Psoas muscle (tissue), 8 donors: ENCODE results near the gene CLIC4. TPM values are rescaled to one million over a fixed set of nuclear protein-coding genes. Genes with fewer than 3 reads are reported as not detected.

Experiments used
- ATAC-seq, 4 donors: fragments of 200-7000 bp; cut with Tn5 transposase; one replicate each; pipeline ENCODE4 v1.9.1; 2020; ENCODE audit warnings: moderate library complexity in 3 of 4, mild to moderate bottlenecking in 2 of 4
- DNase-seq, 2 donors: peaks; one replicate each; pipeline ENCODE4 v3.0.0-alpha.2; 2020
- H3K27ac ChIP-seq: fragments of 200-600 bp; one replicate; pipeline ENCODE4 v1.8.0; 2022
- H3K27me3 ChIP-seq, 3 donors: fragments of 200-600 bp in 1 of 3; one replicate each; pipeline versions ENCODE4 v1.6.1 to v1.8.0; 2013 to 2022; ENCODE audit warnings: low read length in 2 of 3, mild to moderate bottlenecking in 2 of 3, moderate library complexity in 1 of 3; ENCODE audit not compliant: insufficient read depth in 3 of 3
- H3K36me3 ChIP-seq, 2 donors: fragments of 200-600 bp in 1 of 2; one replicate each; pipeline versions ENCODE4 v1.6.1 to v1.8.0; 2013 to 2022; ENCODE audit warnings: low read depth in 1 of 2, mild to moderate bottlenecking in 1 of 2, moderate library complexity in 1 of 2; ENCODE audit not compliant: insufficient read depth in 1 of 2
- H3K4me1 ChIP-seq: fragments of 200-600 bp; one replicate; pipeline ENCODE4 v1.8.0; 2022
- H3K4me3 ChIP-seq: fragments of 200-600 bp; one replicate; pipeline ENCODE4 v1.8.0; 2022; ENCODE audit warnings: mild to moderate bottlenecking
- H3K9me3 ChIP-seq: fragments of 200-600 bp; one replicate; pipeline ENCODE4 v1.8.0; 2022
- CTCF ChIP-seq: fragments of 200-600 bp; IDR thresholded peaks from one replicate; pipeline ENCODE4 v1.8.0; 2022; ENCODE audit warnings: antibody characterized with exemption
- WGBS, 3 donors: extraction: QIAGEN DNeasy Blood & Tissue Kit; methylation state at CpG; one replicate each; pipeline versions ENCODE4 v1.1.6 to v1.1.7; 2013; 5-methylcytosine and 5-hydroxymethylcytosine counted together
- intact Hi-C, 2 donors: fragments of 100-400 bp; cut with DNase I; formaldehyde crosslinking; loops; one replicate each; pipeline versions ENCODE4 v1.11.0 to v1.14.2; 2022
- polyA plus RNA-seq, 3 donors: library from polyadenylated mRNA; stranded (reverse); fragments of 200-250 nt; gene quantifications; one replicate each; pipeline ENCODE4 v1.2.3, GENCODE V29; 2013
- total RNA-seq, 4 donors: library from RNA; stranded (reverse); fragmentation: NEBNext Ultra II Directional in 2 of 4; extraction: Animal tissue kit (Norgen Biotek cat#: 25700) in 2 of 4; gene quantifications; one replicate each; pipeline versions ENCODE4 v1.2.1 to v1.2.4, GENCODE V29; 2021 to 2023
- donor health status: healthy with polysubstance abuse.
- donor health status: DM: no; HTN: no; CAD: no; lungs with moderate emphysema.
- donor health status: Bipolar disorder and iron deficiency.
- donor health status: healthy.
- donor health status: DM: yes; HTN: yes; CAD: no.
- donor health status: DM: no; HTN: no; CAD: no.
- donor health status: DM: no; HTN: no; CAD: no.
- donor health status: DM: yes; HTN: yes; CAD: no.

Gene CLIC4
- total and polyA plus RNA-seq, 7 donors: 22.1 to 67.3 (median 44.8) TPM

GRCh38 chr1:24856787-24857506 is 111.7 kb downstream of the CLIC4 start:
- Histone ChIP-seq H3K27me3 (peaks cover 0 to 10% (median 0%) of the 10 kb centered on the region in 3 donors), H3K9me3 (no peaks in the 10 kb centered on the region), H3K27ac (no peak overlapping the region), H3K36me3 (no peaks in the 10 kb centered on the region), H3K4me1 (no peaks in the 10 kb centered on the region), H3K4me3 (no peak overlapping the region)
- ATAC-seq (no peak), DNase-seq (no peak)
- no peak for TF ChIP-seq CTCF
- intact Hi-C loops: no loop called here
- 79 to 82% (median 82%) methylated on average over 16 of the region's 16 CpGs for WGBS, 3 donors

GRCh38 chr1:24857507-24858133 is 112.4 kb downstream of the CLIC4 start:
- no peak for ATAC-seq
- Histone ChIP-seq H3K27ac (no peak overlapping the region), H3K9me3 (no peaks in the 10 kb centered on the region), H3K4me3 (no peak overlapping the region), H3K36me3 (no peaks in the 10 kb centered on the region), H3K27me3 (peaks cover 0 to 17% (median 0%) of the 10 kb centered on the region in 3 donors), H3K4me1 (no peaks in the 10 kb centered on the region)
- 76 to 86% (median 82%) methylated on average over 6 of the region's 6 CpGs for WGBS, 3 donors
- no peak for DNase-seq
- no peak for TF ChIP-seq CTCF
- intact Hi-C loops: no loop called here

- WGBS, 3 donors: 74 to 87% (median 83%) methylated on average over 1 of the region's 1 CpG
- H3K4me1 ChIP-seq: no peaks in the 10 kb centered on the region
- TF ChIP-seq CTCF: no peak
- H3K9me3 ChIP-seq: no peaks in the 10 kb centered on the region
- no peak for ATAC-seq
- peaks cover 0 to 22% (median 2%) of the 10 kb centered on the region in 3 donors for H3K27me3 ChIP-seq
- H3K36me3 ChIP-seq: no peaks in the 10 kb centered on the region
- DNase-seq: no peak
- intact Hi-C loops: no loop called here
- H3K4me3 ChIP-seq: no peak overlapping the region
- no peak overlapping the region for H3K27ac ChIP-seq
Measured at GRCh38 chr1:24858277-24858676, 113.0 kb downstream of the CLIC4 start.

- Histone ChIP-seq H3K4me3 (no peak overlapping the region), H3K36me3 (no peaks in the 10 kb centered on the region), H3K4me1 (no peaks in the 10 kb centered on the region), H3K9me3 (no peaks in the 10 kb centered on the region), H3K27me3 (peaks cover 0 to 22% (median 2%) of the 10 kb centered on the region in 3 donors), H3K27ac (no peak overlapping the region)
- ATAC-seq (no peak), DNase-seq (no peak)
- no peak for TF ChIP-seq CTCF
- intact Hi-C loops: no loop called here
- WGBS, 3 donors: 81 to 89% (median 82%) methylated on average over 10 of the region's 10 CpGs
Measured at GRCh38 chr1:24859063-24860010, 114.1 kb downstream of the CLIC4 start.
